LNCAP (cell line): ENCODE measurements around the gene ENTPD6.

Experiments
- TF ChIP-seq, protein P1 (sequence below): fragments of 450-650 bp; IDR thresholded peaks from 2 replicates; pipeline ENCODE4 v1.5.1; 2017; ENCODE audit warnings: mild to moderate bottlenecking

ENTPD6 gene

DNA sequence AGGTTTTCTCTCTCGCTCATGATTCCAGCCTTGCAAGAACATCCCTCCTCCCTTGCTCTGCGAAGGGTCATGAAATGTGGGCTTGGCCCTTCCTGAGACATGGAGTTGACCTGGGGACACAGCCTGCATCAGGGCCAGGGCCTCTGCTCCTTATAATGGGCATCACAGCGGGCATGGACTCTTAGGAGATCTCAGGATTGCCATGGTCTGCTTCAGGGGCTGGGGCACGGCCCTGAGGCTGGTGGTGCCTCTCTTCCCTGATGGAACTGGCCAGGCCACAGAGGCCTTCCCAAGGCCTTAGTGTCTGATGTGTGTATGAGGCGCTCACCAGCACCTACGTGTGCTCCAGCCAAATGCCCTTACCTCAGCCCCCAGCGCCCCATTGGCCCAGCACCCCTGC is 23.9 kb downstream of the ENTPD6 start:
- TF ChIP-seq, protein P1, sequence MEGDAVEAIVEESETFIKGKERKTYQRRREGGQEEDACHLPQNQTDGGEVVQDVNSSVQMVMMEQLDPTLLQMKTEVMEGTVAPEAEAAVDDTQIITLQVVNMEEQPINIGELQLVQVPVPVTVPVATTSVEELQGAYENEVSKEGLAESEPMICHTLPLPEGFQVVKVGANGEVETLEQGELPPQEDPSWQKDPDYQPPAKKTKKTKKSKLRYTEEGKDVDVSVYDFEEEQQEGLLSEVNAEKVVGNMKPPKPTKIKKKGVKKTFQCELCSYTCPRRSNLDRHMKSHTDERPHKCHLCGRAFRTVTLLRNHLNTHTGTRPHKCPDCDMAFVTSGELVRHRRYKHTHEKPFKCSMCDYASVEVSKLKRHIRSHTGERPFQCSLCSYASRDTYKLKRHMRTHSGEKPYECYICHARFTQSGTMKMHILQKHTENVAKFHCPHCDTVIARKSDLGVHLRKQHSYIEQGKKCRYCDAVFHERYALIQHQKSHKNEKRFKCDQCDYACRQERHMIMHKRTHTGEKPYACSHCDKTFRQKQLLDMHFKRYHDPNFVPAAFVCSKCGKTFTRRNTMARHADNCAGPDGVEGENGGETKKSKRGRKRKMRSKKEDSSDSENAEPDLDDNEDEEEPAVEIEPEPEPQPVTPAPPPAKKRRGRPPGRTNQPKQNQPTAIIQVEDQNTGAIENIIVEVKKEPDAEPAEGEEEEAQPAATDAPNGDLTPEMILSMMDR, result no peak

DNA sequence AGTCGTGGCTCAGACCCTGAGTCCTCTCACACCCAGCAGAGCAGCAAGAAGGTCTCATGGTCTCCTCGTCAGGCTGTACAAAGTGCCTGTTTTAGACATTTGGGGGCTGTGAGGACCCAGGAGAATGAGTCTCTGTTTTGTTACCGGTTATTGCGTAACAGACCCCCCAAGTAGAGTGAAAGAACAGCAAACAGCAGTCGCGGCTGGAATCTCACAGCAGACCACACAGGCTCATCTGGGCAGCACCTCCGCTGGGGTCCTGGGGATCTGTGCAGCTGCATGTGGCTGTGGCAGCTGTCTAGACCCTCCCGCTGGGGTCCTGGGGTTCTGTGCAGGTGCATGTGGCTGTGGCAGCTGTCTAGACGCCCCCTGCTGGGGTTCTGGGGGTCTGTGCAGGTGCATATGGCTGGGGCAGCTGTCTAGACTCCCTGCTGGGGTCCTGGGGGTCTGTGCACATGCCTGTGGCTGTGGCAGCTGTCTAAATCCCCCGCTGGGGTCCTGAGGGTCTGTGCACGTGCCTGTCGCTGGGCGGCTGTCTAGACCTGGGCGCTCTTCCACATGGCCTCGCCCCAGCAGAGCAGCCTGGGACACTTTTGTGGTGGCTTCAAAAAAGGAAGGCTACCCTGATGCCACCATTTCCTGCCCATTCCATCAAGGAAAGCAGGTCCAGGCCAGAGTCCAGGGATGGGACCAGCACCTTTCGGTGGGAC is 24.7 kb downstream of the ENTPD6 start:
- TF ChIP-seq, protein P1, result peak; percentile 8; the same call in 1 of the 2 replicates

DNA sequence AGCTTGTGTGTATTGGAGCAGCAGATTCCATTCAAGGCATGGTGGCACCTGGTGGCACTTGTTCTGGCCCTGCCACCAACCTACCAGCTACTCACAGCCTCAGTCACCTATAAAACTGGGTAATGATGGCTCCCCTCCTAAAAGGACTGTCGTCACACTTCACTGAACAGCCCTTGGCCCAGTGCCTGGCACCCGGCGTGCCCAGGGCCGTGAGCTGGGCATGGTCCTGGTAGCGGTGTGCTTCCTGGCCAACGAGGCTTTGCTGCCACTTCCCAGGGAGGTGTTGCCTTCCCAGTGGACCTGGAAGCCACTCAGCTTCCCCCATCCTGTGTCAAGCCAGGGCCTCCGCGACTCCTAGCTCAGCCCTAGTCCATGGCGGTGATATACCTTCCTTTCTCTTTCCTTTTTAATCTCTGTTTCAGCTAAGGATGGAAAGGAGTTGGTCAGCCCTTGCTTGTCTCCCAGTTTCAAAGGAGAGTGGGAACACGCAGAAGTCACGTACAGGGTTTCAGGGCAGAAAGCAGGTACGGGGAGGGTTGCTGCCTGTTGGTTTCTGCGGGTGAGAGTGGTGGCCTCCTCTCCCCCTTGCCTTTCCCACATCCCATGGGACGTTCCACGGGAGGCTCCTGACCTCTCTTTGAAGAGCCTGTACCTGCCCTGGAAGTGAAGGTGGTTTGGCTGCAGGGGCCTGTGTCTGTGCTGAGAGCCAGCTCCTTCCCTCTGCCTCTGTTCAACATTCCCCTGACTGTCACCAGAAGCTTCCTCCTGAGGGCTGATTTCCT is 25.5 kb downstream of the ENTPD6 start:
- TF ChIP-seq, protein P1, result no peak

DNA sequence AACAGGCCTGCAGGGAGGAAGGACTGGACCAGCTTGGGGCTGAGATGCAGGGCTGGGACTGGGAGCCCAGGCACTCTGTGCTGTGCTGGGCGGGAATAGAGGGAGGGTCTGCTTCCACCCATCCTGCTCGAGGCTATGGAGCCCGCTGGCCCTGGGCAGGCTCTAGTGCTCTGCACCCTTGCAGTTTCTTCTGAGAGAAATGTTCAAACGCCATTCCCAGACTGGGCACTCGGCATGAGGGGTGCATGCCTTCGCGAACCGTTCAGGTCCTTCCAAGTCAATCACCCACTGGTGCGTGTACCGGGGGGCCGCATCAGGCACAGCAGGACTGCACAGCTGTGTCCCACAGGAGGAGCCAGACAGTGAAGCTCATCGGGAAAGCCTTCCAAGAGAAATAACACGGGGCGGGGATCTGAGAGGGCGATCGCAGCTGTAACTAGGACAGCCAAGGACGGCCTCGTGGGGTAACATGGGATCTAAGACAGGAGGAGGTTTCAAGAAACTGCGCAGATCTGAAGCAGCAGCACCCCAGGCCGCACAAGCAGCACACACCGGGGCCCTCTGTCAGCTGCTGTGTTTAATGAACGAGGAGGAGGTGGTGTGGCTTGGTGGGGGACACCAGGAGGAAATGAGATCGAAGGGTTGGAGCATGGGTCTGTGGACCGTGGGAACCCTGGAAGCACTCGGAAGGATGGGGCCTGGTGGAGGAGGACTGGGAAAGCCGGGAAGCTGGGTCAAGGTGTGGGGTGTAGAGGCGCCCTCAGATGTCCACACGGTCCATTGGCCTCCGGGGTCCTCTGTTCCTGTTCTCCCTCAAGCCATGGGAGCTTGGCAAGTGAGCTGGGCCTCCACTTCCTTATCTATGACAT is 26.3 kb downstream of the ENTPD6 start:
- TF ChIP-seq, protein P1, result no peak

DNA sequence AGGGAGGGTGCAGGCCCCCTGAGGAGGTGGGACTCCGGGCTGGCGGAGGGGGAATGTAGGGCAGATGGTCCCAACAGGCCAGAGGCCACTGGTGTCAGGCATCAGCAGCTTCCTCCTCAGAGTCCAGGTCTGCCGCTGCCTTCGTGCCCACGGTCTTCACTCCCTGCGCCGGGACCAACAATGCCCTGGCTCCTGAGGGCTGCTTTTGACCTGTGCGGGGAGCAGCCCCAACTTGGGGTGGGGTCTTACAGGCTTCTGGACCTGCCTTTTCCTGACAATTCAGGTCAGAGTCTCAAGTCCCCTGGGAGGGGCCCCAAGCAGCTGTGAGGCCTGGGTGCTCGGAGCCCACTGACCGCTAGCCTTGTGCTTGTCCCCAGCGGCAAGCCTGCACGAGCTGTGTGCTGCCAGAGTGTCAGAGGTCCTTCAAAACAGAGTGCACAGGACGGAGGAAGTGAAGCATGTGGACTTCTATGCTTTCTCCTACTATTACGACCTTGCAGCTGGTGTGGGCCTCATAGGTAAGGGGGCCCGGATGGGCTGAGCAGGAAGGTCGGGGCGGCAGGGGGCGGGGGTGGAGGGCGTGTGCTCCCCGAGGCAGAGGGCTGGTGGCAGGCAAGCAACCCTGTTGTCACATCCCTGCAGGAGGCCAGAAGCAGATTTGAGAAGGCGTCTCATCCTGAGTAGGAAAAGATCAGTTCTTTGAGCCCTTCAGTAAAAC is 27.1 kb downstream of the ENTPD6 start:
- TF ChIP-seq, protein P1, result no peak

DNA sequence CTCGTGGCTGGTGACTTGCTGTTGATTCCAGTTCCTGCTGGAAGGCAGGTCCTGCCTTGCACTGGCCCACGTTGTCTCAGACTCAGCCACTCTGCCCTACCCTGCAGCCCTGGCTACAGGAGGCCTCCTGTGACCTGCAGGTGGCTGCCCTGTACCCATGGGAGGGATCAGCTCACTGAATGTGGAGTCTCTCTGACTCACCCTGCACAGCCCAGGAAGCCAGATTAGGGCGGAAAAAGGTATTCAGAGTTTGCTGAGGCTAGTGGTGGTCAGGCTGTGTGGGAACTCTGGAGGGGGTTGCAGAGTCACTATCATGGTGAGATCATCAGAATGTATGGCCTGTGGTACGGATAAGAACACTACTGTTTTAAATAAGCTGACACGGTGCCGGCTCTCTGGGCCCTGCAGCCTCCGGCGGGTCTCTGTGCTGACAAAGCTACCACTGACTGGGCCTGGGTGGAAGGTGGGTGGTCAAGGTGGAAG is 27.7 kb downstream of the ENTPD6 start:
- TF ChIP-seq, protein P1, result no peak
